Thyroid gland (tissue), 4 donors: ENCODE data around the gene ACYP2. TPM values are rescaled to one million over a fixed set of nuclear protein-coding genes. Genes with fewer than 3 reads are reported as not detected.
"Not testable (repeated sequence)": the region's sequence is repeated elsewhere in the genome, so short reads cannot be mapped to it uniquely, and the experiment has no call there.

Experiments
- DNase-seq, 2 donors: peaks; one replicate each; pipeline ENCODE4 v3.0.0-alpha.2; 2019
- H3K27ac ChIP-seq, 3 donors: fragments of 200-600 bp; sonication (generic); 1 replicate in 2 of 3; 2 replicates in 1 of 3; pipeline ENCODE4 v1.5.1; 2016 to 2019; ENCODE audit warnings: mild to moderate bottlenecking in 1 of 3, moderate library complexity in 1 of 3
- H3K27me3 ChIP-seq: fragments of 200-600 bp; sonication (generic); one replicate; pipeline ENCODE4 v1.5.1; 2019
- H3K36me3 ChIP-seq, 2 donors: fragments of 200-600 bp; sonication (generic); one replicate each; pipeline ENCODE4 v1.5.1; 2016 to 2019
- H3K4me1 ChIP-seq, 2 donors: fragments of 200-600 bp; sonication (generic); one replicate each; pipeline ENCODE4 v1.5.1; 2017 to 2019
- H3K4me3 ChIP-seq, 3 donors: fragments of 200-600 bp; sonication (generic); replicated peaks in 1 of 3; 1 replicate in 2 of 3; 2 replicates in 1 of 3; pipeline ENCODE4 v1.5.1; 2016; ENCODE audit warnings: mild to moderate bottlenecking in 1 of 3
- H3K9me3 ChIP-seq: fragments of 200-600 bp; sonication (generic); one replicate; pipeline ENCODE4 v1.5.1; 2017
- CTCF ChIP-seq, 6 experiments: fragments of 200-600 bp in 3 of 6; fragments of 450-650 bp in 3 of 6; sonication (generic) in 3 of 6; IDR thresholded peaks; one replicate each; pipeline ENCODE4 v1.5.1; 2016 to 2019; ENCODE audit warnings: antibody characterized with exemption in 6 of 6, mild to moderate bottlenecking in 2 of 6, inconsistent platforms in 1 of 6, moderate library complexity in 1 of 6
- POLR2A ChIP-seq, 2 donors: fragments of 450-650 bp; IDR thresholded peaks; one replicate each; pipeline ENCODE4 v1.6.1; 2017; ENCODE audit warnings: antibody characterized with exemption in 2 of 2, mild to moderate bottlenecking in 2 of 2, moderate library complexity in 1 of 2
- WGBS, 2 donors: methylation state at CpG; one replicate each; pipeline ENCODE4 v1.1.5; 2017; 5-methylcytosine and 5-hydroxymethylcytosine counted together
- intact Hi-C: fragments of 100-400 bp; cut with DNase I; formaldehyde crosslinking; loops from one replicate; pipeline ENCODE4 v1.15.1; 2023
- total RNA-seq, 4 donors: library from RNA; depleted of rRNA; stranded (reverse); fragments of >200 nt; gene quantifications; one replicate each; pipeline ENCODE4 v1.2.3, GENCODE V29; 2016

The ACYP2 gene
- total RNA-seq, 4 donors from 2014 or later: 14.1 to 29.2 (median 26.2) TPM

- Histone ChIP-seq H3K36me3 (no peaks in the 10 kb centered on the region), H3K9me3 (no peaks in the 10 kb centered on the region), H3K27ac (no peak overlapping the region), H3K27me3 (no peaks in the 10 kb centered on the region), H3K4me1 (peaks cover 2 to 7% of the 10 kb centered on the region in 2 donors), H3K4me3 (no peak overlapping the region)
- no peak for DNase-seq
- intact Hi-C loops: no loop called here
- TF ChIP-seq CTCF (IDR thresholded peaks at IDR 0.05): no peak
- no peak for TF ChIP-seq POLR2A (IDR thresholded peaks at IDR 0.05)
- WGBS, 2 donors: 87 to 90% methylated on average over 2 of the region's 2 CpGs
These were observed 146.8 kb downstream of the ACYP2 start for GRCh38 chr2:54262015-54262765.

DNA sequence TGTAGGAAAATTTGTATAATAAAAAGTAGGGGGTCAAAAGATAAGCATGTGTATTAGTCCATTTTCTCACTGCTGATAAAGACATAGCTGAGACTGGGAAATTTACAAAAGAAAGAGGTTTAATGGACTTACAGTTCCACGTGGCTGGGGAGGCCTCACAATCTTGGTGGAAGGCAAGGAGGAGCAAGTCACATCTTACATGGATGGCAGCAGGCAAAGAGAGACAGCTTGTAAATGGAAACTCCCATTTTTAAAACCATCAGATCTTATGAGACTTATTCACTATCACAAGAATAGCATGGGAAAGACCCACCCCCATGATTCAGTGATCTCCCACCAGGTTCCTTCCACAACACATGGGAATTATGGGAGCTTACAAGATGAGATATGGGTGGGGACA, 149.7 kb downstream of the ACYP2 start:
- WGBS, 2 donors: 67 to 76% methylated on average over 1 of the region's 1 CpG
- H3K36me3 ChIP-seq, intact Hi-C loops, H3K27me3 ChIP-seq, H3K9me3 ChIP-seq, H3K4me3 ChIP-seq, DNase-seq, H3K27ac ChIP-seq: not testable (repeated sequence)
- peaks cover 7 to 10% of the 10 kb centered on the region in 2 donors for H3K4me1 ChIP-seq

DNA sequence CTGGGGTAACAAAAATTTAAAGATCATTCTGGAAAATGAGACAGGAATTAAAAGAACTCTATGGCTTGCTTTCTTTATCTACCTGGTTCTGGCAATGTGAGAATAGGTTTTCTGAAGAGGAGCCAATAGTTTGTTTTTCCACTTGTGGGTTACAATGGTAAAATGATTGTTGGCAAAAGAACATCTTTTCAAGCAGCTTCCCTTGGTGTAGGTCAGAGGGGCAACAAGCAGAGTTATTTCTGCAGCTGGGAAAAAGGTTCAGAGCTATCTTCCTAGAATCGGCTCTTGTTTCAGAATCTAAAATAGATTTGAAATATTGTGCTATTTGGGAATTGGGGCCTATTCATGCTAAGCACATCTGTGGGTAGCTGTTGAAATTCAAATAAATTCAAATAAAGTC, 152.2 kb downstream of the ACYP2 start:
- 35 to 47% methylated on average over 1 of the region's 1 CpG for WGBS, 2 donors
- Histone ChIP-seq H3K36me3 (no peaks in the 10 kb centered on the region), H3K27me3 (no peaks in the 10 kb centered on the region), H3K27ac (peak overlapping the region; percentile 15 to 67 (median 47)), H3K9me3 (no peaks in the 10 kb centered on the region), H3K4me3 (no peak overlapping the region), H3K4me1 (peaks cover 7 to 10% of the 10 kb centered on the region in 2 donors)
- DNase-seq: no peak
- TF ChIP-seq CTCF (IDR thresholded peaks at IDR 0.05): no peak
- no peak for TF ChIP-seq POLR2A (IDR thresholded peaks at IDR 0.05)
- intact Hi-C loops: no loop called here

DNA sequence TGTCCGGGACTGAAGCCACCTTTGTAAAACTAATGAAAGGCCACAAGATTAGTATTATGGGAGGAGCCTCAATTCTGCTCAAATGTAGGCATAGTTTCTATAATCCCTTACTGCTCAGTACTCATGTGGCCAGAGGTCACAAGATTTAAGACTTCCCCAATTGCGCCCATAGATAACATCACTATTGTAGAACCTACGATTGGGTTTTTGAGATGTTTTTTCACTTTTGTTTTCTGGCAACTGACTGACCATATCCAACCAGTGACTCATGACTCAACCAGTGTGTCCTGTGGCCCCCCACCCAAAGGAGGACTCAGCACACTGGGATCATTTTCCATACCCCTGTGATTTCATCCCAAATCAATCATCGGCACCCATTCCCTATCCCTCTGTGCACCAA, 155.8 kb downstream of the ACYP2 start:
- WGBS, 2 donors: 91 to 97% methylated on average over 4 of the region's 4 CpGs
- Histone ChIP-seq H3K36me3 (no peaks in the 10 kb centered on the region), H3K4me1 (peaks cover 7 to 10% of the 10 kb centered on the region in 2 donors), H3K9me3 (no peaks in the 10 kb centered on the region), H3K4me3 (no peak overlapping the region), H3K27me3 (no peaks in the 10 kb centered on the region), H3K27ac (no peak overlapping the region)
- DNase-seq: no peak
- intact Hi-C loops: no loop called here
- TF ChIP-seq POLR2A (IDR thresholded peaks at IDR 0.05) (no peak), CTCF (IDR thresholded peaks at IDR 0.05) (no peak)

GRCh38 chr2:54271843-54272627, 156.6 kb downstream of the ACYP2 start:
- Histone ChIP-seq H3K4me1 (peaks cover 7 to 10% of the 10 kb centered on the region in 2 donors), H3K4me3 (no peak overlapping the region), H3K27ac (no peak overlapping the region), H3K27me3 (no peaks in the 10 kb centered on the region), H3K36me3 (no peaks in the 10 kb centered on the region), H3K9me3 (no peaks in the 10 kb centered on the region)
- no peak for DNase-seq
- intact Hi-C loops: no loop called here
- TF ChIP-seq POLR2A (IDR thresholded peaks at IDR 0.05) (no peak), CTCF (IDR thresholded peaks at IDR 0.05) (no peak)
- 90 to 92% methylated on average over 6 of the region's 6 CpGs for WGBS, 2 donors
